Sigmoid colon (tissue), 7 donors: Measurements from ENCODE around the gene PCGF3. TPM values are rescaled to one million over a fixed set of nuclear protein-coding genes. Genes with fewer than 3 reads are reported as not detected.

Source experiments
- DNase-seq: peaks from one replicate; pipeline ENCODE4 v3.0.0-alpha.2; 2019
- H3K27ac ChIP-seq, 4 donors: fragments of 200-600 bp; sonication (generic); one replicate each; pipeline ENCODE4 v1.5.1; 2016 to 2019; ENCODE audit warnings: mild to moderate bottlenecking in 1 of 4
- H3K27me3 ChIP-seq, 3 donors: fragments of 200-600 bp; sonication (generic); one replicate each; pipeline ENCODE4 v1.5.1; 2019; ENCODE audit warnings: mild to moderate bottlenecking in 1 of 3
- H3K36me3 ChIP-seq, 4 donors: fragments of 200-600 bp; sonication (generic); one replicate each; pipeline ENCODE4 v1.5.1; 2016 to 2019
- H3K4me1 ChIP-seq, 4 donors: fragments of 200-600 bp; sonication (generic); one replicate each; pipeline ENCODE4 v1.5.1; 2017 to 2019
- H3K4me3 ChIP-seq, 4 donors: fragments of 200-600 bp; sonication (generic); one replicate each; pipeline ENCODE4 v1.5.1; 2017 to 2019; ENCODE audit warnings: mild to moderate bottlenecking in 2 of 4, moderate library complexity in 1 of 4
- H3K9me3 ChIP-seq, 4 donors: fragments of 200-600 bp in 3 of 4; sonication (generic) in 3 of 4; one replicate each; pipeline versions ENCODE4 v1.5.1 to v1.6.1; 2013 to 2019
- EP300 ChIP-seq, 4 donors: sonication (generic); formaldehyde crosslinking; IDR thresholded peaks; one replicate each; pipeline ENCODE4 v1.6.1; 2017; ENCODE audit warnings: antibody characterized with exemption in 4 of 4
- POLR2A ChIP-seq, 2 donors: fragments of 450-650 bp; IDR thresholded peaks; one replicate each; pipeline ENCODE4 v1.6.1; 2016; ENCODE audit warnings: antibody characterized with exemption in 2 of 2, mild to moderate bottlenecking in 2 of 2, moderate library complexity in 2 of 2
- POLR2AphosphoS5 ChIP-seq, 4 donors: sonication (generic); formaldehyde crosslinking; IDR thresholded peaks; one replicate each; pipeline ENCODE4 v1.6.1; 2017; ENCODE audit warnings: antibody characterized with exemption in 4 of 4
- WGBS, 2 donors: extraction: QIAGEN DNeasy Blood & Tissue Kit; methylation state at CpG; one replicate each; pipeline ENCODE4 v1.1.7; 2013; 5-methylcytosine and 5-hydroxymethylcytosine counted together
- intact Hi-C: fragments of 100-400 bp; cut with DNase I; formaldehyde crosslinking; loops from one replicate; pipeline ENCODE4 v1.15.1; 2023
- polyA plus RNA-seq, 3 donors: library from polyadenylated mRNA; stranded (reverse); fragments of 200-250 nt; gene quantifications; one replicate each; pipeline ENCODE4 v1.2.3, GENCODE V29; 2013
- total RNA-seq, 4 donors: library from RNA; depleted of rRNA; stranded (reverse); fragments of >200 nt; gene quantifications; one replicate each; pipeline ENCODE4 v1.1.0, GENCODE V29; 2016
- TF ChIP-seq, protein P1 (sequence below), 4 experiments: fragments of 450-650 bp in 3 of 4; fragments of 200-600 bp in 1 of 4; IDR thresholded peaks; one replicate each; pipeline ENCODE4 v1.5.1; 2016 to 2019; ENCODE audit warnings: antibody characterized with exemption in 4 of 4, mild to moderate bottlenecking in 3 of 4, moderate library complexity in 2 of 4
- donor health status: healthy with polysubstance abuse.
- donor health status: Bipolar disorder and iron deficiency.
- donor health status: healthy.

Gene PCGF3
- total and polyA plus RNA-seq, 7 donors: 15.6 to 60.1 (median 29.8) TPM

DNA sequence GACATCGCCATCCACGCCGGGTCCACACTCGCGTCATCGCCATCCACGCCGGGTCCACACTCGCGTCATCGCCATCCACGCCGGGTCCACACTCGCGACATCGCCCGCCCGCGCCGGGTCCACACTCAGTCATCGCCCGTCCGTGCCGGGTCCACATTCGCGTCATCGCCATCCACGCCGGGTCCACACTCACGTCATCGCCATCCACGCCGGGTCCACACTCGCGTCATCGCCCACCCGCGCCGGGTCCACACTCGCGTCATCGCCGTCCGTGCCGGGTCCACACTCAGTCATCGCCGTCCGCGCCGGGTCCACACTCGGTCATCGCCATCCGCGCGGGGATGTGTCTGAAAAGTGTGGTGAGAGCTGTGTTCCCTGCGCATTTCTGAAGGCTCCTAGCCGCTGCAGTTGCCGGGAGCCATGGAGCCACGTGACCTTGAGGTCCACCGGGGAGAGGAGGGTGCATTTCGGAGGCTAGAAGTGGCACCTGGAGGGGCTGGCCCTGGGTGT is 17.3 kb downstream of the PCGF3 start:
- no peaks in the 10 kb centered on the region for H3K27me3 ChIP-seq
- peaks cover 0 to 8% (median 0%) of the 10 kb centered on the region in 4 donors for H3K36me3 ChIP-seq
- intact Hi-C loops: no loop called here
- no peaks in the 10 kb centered on the region for H3K9me3 ChIP-seq
- WGBS, 2 donors: 98% methylated on average over 61 of the region's 61 CpGs
- no peak overlapping the region for H3K27ac ChIP-seq
- no peak for TF ChIP-seq POLR2A (IDR thresholded peaks at IDR 0.05)
- TF ChIP-seq, protein P1, sequence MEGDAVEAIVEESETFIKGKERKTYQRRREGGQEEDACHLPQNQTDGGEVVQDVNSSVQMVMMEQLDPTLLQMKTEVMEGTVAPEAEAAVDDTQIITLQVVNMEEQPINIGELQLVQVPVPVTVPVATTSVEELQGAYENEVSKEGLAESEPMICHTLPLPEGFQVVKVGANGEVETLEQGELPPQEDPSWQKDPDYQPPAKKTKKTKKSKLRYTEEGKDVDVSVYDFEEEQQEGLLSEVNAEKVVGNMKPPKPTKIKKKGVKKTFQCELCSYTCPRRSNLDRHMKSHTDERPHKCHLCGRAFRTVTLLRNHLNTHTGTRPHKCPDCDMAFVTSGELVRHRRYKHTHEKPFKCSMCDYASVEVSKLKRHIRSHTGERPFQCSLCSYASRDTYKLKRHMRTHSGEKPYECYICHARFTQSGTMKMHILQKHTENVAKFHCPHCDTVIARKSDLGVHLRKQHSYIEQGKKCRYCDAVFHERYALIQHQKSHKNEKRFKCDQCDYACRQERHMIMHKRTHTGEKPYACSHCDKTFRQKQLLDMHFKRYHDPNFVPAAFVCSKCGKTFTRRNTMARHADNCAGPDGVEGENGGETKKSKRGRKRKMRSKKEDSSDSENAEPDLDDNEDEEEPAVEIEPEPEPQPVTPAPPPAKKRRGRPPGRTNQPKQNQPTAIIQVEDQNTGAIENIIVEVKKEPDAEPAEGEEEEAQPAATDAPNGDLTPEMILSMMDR (IDR thresholded peaks at IDR 0.05): no peak
- no peak for TF ChIP-seq POLR2AphosphoS5 (IDR thresholded peaks at IDR 0.05)
- TF ChIP-seq EP300 (IDR thresholded peaks at IDR 0.05): no peak
- H3K4me1 ChIP-seq: peaks cover 0 to 26% (median 7%) of the 10 kb centered on the region in 4 donors
- no peak for DNase-seq
- H3K4me3 ChIP-seq: no peak overlapping the region

DNA sequence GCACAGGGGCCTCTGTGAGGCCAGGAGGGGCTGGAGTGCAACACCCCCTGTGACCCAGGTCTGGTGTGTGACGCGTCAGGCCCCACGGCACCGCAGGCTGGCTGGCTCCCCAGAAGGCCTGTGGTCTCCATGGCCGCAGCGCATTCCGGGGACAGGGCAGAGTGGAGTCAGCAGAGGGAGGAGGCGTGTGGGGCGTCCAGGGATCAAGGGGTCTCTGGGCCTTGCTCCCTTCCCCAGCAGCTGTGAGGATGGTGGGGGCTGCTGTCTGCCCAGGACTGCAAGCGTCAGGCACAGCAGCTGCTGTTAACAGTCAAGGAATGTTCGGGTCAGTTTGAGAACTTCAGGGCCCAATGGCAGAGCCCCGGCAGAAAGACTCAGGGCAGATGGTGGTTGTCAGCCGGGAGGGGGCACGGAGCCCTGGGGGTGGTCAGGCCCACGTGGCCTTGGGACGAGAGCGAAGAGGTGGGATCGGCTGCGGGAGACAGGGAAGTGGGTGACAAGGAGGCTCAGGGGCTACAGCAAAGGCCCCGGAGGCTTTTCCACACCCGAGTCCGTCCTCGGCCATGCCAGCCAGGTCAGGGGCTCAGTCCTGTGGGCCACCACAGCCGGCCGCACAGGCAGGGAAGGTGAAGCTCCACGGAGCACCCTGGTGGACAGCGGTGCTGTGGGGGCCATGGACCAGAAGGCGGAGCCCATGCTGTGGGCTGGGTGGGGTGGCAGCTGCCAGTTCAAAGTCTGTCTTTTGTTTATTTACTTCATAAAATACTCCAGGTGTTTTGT is 18.3 kb downstream of the PCGF3 start:
- intact Hi-C loops: no loop called here
- TF ChIP-seq POLR2AphosphoS5 (IDR thresholded peaks at IDR 0.05): no peak
- no peak for TF ChIP-seq POLR2A (IDR thresholded peaks at IDR 0.05)
- no peak for TF ChIP-seq EP300 (IDR thresholded peaks at IDR 0.05)
- TF ChIP-seq, protein P1 (IDR thresholded peaks at IDR 0.05): no peak
- DNase-seq: no peak
- Histone ChIP-seq H3K4me3 (no peak overlapping the region), H3K27ac (no peak overlapping the region), H3K9me3 (no peaks in the 10 kb centered on the region), H3K27me3 (no peaks in the 10 kb centered on the region), H3K4me1 (peaks cover 0 to 26% (median 7%) of the 10 kb centered on the region in 4 donors), H3K36me3 (peaks cover 0 to 8% (median 0%) of the 10 kb centered on the region in 4 donors)
- WGBS, 2 donors: 44 to 81% methylated on average over 28 of the region's 28 CpGs

DNA sequence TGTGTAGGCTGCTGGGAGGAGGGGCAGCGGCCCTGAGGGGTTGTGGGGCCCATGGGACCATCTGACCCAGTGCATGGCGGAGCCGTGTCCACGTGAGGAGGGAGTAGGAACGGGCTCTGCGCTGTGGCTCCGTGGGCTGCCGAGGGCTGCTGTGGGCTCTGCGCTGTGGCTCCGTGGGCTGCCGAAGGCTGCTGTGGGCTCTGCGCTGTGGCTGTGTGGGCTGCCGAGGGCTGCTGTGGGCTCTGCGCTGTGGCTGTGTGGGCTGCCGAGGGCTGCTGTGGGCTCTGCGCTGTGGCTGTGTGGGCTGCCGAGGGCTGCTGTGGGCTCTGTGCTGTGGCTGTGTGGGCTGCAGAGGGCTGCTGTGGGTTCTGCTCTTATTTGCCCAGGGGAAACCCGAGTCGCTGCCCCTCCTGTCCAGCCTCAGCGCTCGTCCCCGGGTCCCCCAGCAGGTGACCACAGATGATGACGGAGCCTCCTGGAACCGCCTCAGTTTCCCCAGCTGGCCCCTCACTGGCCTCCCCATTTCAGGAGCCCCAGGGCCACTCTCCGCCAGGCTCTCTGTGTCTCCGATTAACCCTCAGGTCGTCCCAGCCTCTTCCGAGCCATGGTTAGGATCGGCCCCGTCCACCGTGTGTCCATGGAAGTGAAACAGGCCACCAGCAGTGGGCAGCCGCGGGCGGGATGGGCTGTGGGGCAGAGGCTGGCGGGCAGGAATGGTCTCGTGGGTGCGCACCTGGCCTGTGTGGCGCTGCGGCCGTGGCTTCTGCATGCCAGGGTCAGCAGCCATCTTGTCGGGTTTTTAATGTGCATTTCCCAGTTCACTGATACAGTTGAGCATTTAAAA is 20.0 kb downstream of the PCGF3 start:
- WGBS, 2 donors: 90 to 93% methylated on average over 41 of the region's 41 CpGs
- TF ChIP-seq POLR2A (IDR thresholded peaks at IDR 0.05) (no peak), POLR2AphosphoS5 (IDR thresholded peaks at IDR 0.05) (no peak), EP300 (IDR thresholded peaks at IDR 0.05) (no peak)
- intact Hi-C loops: no loop called here
- Histone ChIP-seq H3K4me3 (no peak overlapping the region), H3K9me3 (no peaks in the 10 kb centered on the region), H3K4me1 (peaks cover 0 to 20% (median 7%) of the 10 kb centered on the region in 4 donors), H3K27me3 (no peaks in the 10 kb centered on the region), H3K27ac (peak overlapping the region in 1 of 4 donors; percentile 14), H3K36me3 (peaks cover 0 to 12% (median 1%) of the 10 kb centered on the region in 4 donors)
- no peak for DNase-seq

DNA sequence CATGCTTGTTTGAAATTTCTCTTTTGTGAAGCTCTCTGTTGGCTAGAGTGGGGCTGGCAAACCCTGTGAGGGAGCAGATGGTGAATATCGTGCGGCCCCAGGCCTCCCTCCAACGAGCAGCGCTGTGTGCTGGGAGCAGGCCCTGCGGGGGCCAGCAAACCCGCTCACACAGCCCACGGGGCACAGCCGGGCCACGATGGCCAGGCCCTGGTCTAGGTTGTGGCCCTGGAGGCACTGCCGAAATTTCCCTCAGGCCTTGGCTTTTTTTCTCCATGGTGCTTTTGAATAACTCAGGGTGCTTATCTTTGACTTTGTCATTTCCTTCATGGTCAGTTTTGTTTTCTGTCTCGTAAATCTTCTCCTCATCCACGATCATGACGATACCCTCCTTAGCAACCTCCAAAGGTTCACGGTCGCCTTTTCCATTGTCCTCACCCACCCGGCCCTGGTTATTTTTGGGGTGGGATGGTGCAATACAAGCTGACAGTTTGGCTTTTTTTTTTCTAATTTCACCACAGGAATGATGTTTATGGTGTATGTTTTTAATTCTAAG is 20.7 kb downstream of the PCGF3 start:
- Histone ChIP-seq H3K4me3 (no peak overlapping the region), H3K27ac (peak overlapping the region; percentile 14 to 37 (median 22)), H3K36me3 (peaks cover 5 to 19% (median 8%) of the 10 kb centered on the region in 4 donors), H3K9me3 (no peaks in the 10 kb centered on the region), H3K4me1 (peaks cover 0 to 13% (median 4%) of the 10 kb centered on the region in 4 donors), H3K27me3 (no peaks in the 10 kb centered on the region)
- TF ChIP-seq EP300 (IDR thresholded peaks at IDR 0.05) (no peak), POLR2AphosphoS5 (IDR thresholded peaks at IDR 0.05) (no peak), POLR2A (IDR thresholded peaks at IDR 0.05) (no peak)
- TF ChIP-seq, protein P1 (IDR thresholded peaks at IDR 0.05): no peak
- 68 to 79% methylated on average over 16 of the region's 16 CpGs for whole genome bisulfite sequencing, 2 donors
- intact Hi-C loops: no loop called here
- DNase-seq: no peak
